ENCODE measurements around the gene C3orf52. TPM values are rescaled to one million over a fixed set of nuclear protein-coding genes. Genes with fewer than 3 reads are reported as not detected.

C3orf52 gene
- total RNA-seq, 1 donor from 2014 or later: 0.32 TPM

DNA sequence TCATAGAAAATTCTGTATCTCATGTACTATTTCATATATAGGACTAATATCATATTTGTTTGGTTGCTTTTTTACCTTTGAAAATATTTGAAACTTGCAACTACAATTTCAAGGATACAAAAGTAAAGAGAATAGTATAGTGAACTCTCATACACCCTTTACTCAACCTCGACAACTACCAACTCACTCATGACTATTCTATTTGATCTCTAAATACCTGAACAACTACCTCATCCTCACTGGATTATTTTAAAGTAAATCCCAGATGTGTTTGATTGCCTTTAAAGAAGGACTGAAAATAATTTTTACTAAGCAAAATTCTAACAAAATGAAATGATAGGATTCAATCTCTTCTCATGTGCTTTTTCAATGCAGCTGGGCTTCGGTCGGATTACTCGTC, 39.6 kb upstream of the C3orf52 start:
- H3K36me3 ChIP-seq: no peaks in the 10 kb centered on the region
- peaks cover 0 to 2% of the 10 kb centered on the region in 2 donors for H3K4me1 ChIP-seq
- no peak for DNase-seq (ENCODE audit: low spot score in 2 of 2)
- no peaks in the 10 kb centered on the region for H3K9me3 ChIP-seq
- intact Hi-C loops (cut with DNase I): no loop called here
- H3K27me3 ChIP-seq: no peaks in the 10 kb centered on the region
- no peak overlapping the region for H3K27ac ChIP-seq
- TF ChIP-seq, protein P1, sequence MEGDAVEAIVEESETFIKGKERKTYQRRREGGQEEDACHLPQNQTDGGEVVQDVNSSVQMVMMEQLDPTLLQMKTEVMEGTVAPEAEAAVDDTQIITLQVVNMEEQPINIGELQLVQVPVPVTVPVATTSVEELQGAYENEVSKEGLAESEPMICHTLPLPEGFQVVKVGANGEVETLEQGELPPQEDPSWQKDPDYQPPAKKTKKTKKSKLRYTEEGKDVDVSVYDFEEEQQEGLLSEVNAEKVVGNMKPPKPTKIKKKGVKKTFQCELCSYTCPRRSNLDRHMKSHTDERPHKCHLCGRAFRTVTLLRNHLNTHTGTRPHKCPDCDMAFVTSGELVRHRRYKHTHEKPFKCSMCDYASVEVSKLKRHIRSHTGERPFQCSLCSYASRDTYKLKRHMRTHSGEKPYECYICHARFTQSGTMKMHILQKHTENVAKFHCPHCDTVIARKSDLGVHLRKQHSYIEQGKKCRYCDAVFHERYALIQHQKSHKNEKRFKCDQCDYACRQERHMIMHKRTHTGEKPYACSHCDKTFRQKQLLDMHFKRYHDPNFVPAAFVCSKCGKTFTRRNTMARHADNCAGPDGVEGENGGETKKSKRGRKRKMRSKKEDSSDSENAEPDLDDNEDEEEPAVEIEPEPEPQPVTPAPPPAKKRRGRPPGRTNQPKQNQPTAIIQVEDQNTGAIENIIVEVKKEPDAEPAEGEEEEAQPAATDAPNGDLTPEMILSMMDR (IDR thresholded peaks at IDR 0.05): no peak
- no peak overlapping the region for H3K4me3 ChIP-seq

DNA sequence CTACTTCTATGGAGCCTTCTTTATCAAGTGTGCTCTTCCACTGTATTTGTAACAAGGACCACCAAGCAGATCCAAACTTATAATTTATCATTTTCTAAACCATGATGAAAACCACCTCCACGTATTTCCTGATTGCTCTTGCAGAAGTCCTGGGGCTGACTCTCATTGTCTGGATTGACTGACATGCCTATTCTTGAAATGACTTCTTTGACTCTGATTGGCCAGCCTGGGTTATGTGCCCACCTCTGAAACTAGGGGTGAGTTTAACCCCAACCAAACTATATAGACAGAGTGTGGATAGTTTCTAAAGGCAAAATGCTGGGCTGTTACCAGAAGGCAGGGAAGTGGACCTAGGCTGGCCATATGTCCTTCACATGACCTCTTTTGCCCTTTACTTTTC, 38.9 kb upstream of the C3orf52 start:
- peaks cover 0 to 2% of the 10 kb centered on the region in 2 donors for H3K4me1 ChIP-seq
- TF ChIP-seq, protein P1 (IDR thresholded peaks at IDR 0.05): no peak
- intact Hi-C loops (cut with DNase I): no loop called here
- H3K4me3 ChIP-seq: no peak overlapping the region
- no peaks in the 10 kb centered on the region for H3K9me3 ChIP-seq
- H3K27ac ChIP-seq: no peak overlapping the region
- no peak for DNase-seq (ENCODE audit: low spot score in 2 of 2)
- H3K27me3 ChIP-seq: no peaks in the 10 kb centered on the region
- no peaks in the 10 kb centered on the region for H3K36me3 ChIP-seq

DNA sequence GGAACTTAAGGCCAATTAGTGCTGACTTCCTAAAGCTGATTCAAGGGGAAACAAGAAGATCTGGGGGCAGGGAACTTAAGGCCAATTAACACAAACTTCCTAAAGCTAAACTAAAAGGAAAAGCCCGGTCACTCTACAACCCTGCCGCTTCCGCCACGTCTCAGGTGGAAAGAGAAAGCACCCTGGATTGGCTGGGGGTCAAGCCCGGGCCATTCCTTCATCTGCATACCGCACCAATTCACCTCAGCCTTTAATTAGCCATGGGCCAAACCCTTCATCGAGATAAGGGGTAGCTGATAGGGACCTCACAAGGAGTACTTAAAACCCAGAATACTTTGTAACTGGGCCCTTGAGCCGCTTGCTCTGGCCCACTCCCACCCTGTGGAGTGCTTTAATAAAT, 37.3 kb upstream of the C3orf52 start:
- Histone ChIP-seq H3K27ac (no peak overlapping the region), H3K9me3 (no peaks in the 10 kb centered on the region), H3K4me3 (no peak overlapping the region), H3K27me3 (no peaks in the 10 kb centered on the region), H3K4me1 (peaks cover 0 to under 1% of the 10 kb centered on the region in 2 donors), H3K36me3 (no peaks in the 10 kb centered on the region)
- no peak for DNase-seq (ENCODE audit: low spot score in 2 of 2)
- TF ChIP-seq, protein P1 (IDR thresholded peaks at IDR 0.05): no peak
- intact Hi-C loops (cut with DNase I): no loop called here

DNA sequence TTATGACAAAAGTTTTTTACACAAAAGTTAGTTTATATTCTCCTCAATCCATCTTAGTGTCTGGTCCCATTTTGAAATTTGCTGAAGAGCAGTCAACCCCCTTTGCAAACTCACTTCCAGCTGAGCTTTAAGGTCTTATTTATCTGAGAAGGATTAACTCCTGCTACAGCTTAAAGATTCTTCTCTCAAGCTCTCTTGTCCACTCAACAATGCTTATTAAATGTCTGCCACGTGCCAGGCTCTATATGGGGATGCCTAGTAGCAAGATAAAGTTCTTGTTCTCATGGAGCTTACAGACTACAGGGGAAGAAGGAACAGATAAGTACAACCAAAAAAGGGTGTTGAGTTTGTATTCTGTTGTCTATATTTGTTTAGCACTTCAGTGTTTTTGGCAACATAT, 33.0 kb upstream of the C3orf52 start:
- DNase-seq (ENCODE audit: low spot score in 2 of 2): no peak
- Histone ChIP-seq H3K4me1 (no peaks in the 10 kb centered on the region), H3K27ac (no peak overlapping the region), H3K9me3 (no peaks in the 10 kb centered on the region), H3K27me3 (no peaks in the 10 kb centered on the region), H3K36me3 (no peaks in the 10 kb centered on the region), H3K4me3 (no peak overlapping the region)
- TF ChIP-seq, protein P1 (IDR thresholded peaks at IDR 0.05): no peak
- intact Hi-C loops (cut with DNase I): no loop called here

DNA sequence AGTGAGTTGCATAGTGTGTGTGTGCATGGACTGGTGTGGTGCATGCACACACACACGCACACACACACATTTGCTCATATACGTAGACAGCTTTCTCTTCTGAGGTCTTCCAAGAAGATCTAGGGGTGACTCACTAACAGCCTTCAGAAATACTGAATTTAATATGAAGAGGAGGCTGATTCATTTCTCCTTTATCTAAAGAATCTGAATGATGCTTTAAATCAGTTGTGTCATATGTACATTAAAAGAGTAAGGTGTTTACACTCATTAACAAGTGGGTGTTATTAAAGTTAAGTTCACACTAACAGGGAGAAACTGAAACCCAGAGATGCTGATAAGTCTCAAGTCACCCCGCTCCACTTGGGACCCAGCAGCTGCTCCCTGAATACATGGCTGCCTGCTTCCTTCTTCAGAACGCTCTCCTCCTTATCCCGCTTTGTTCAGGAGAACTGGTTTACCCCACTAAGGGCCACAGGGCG, 29.7 kb upstream of the C3orf52 start:
- intact Hi-C loops (cut with DNase I): no loop called here
- TF ChIP-seq, protein P1 (IDR thresholded peaks at IDR 0.05): no peak
- Histone ChIP-seq H3K27ac (no peak overlapping the region), H3K36me3 (no peaks in the 10 kb centered on the region), H3K4me1 (peaks cover 0 to 3% of the 10 kb centered on the region in 2 donors), H3K27me3 (no peaks in the 10 kb centered on the region), H3K9me3 (no peaks in the 10 kb centered on the region), H3K4me3 (no peak overlapping the region)
- DNase-seq (ENCODE audit: low spot score in 2 of 2): no peak

DNA sequence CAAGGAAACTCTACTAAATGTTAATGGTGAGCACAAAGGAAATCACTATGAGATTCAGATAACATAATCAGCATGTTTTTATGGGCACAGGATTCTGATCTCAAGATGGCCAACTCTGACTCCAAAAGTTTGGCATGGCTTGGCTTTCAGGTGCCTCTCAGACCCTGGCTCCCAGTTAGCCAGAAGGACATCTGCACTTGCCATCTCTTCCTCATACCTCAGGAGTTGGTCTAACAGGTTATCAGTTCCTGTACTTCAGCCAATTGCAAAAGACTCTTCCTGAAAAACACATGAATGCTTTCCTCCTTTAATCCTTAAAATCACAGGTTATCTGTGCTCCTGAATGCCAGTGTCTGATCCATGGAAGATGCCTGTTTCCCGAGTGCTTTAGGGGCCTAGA, 26.7 kb upstream of the C3orf52 start:
- intact Hi-C loops (cut with DNase I): no loop called here
- no peak overlapping the region for H3K27ac ChIP-seq
- H3K4me3 ChIP-seq: no peak overlapping the region
- TF ChIP-seq, protein P1 (IDR thresholded peaks at IDR 0.05): no peak
- no peak for DNase-seq (ENCODE audit: low spot score in 2 of 2)
- H3K27me3 ChIP-seq: no peaks in the 10 kb centered on the region
- peaks cover 0 to 3% of the 10 kb centered on the region in 2 donors for H3K4me1 ChIP-seq
- no peaks in the 10 kb centered on the region for H3K36me3 ChIP-seq
- no peaks in the 10 kb centered on the region for H3K9me3 ChIP-seq
